ENCODE data around the gene PIK3R1. TPM values are rescaled to one million over a fixed set of nuclear protein-coding genes. Genes with fewer than 3 reads are reported as not detected.
A peak's percentile ranks its signal among the peaks of the same experiment; 100 is the strongest.

Gene PIK3R1
- total and polyA plus RNA-seq, 8 donors, result 9.2 to 280 (median 52.3) TPM

DNA sequence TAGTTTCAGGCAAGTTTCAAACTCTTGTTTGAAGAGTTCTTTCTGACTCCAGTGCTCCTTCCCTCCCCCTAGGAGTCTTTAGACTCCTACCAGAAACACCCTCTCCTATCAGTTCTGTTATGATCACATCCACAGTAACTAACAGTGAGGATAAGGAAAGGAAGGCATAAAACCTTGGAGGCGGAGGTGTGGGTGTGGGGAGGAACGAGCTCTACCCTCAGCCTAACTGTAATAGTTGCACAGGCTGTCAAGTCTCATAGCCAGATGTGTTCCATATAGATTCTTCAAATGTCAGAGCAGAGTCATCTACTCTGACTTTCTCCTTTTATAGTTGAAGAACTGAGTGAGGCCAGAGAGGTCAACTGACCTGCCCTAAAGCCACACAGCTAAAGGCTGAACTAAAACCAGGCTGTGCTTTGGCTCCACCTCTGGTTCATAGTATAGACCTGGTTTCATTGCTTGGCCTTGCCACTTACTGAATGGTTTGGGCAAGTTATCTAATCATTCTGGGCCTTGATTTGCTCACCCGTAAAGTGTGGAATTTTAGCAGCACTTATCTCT is 34.4 kb upstream of the PIK3R1 start:
- Histone ChIP-seq H3K27ac (no peak overlapping the region), H3K4me1 (no peaks in the 10 kb centered on the region), H3K9me3 (no peaks in the 10 kb centered on the region), H3K36me3 (no peaks in the 10 kb centered on the region), H3K27me3 (no peaks in the 10 kb centered on the region), H3K4me3 (no peak overlapping the region)
- DNase-seq, result no peak
- 73 to 84% (median 79%) methylated on average over 3 of the region's 3 CpGs for WGBS, 5 donors
- TF ChIP-seq POLR2AphosphoS5 (IDR thresholded peaks at IDR 0.05), result no peak
- TF ChIP-seq EP300 (IDR thresholded peaks at IDR 0.05), result no peak
- TF ChIP-seq POLR2A (IDR thresholded peaks at IDR 0.05), result no peak
- TF ChIP-seq, protein P1, sequence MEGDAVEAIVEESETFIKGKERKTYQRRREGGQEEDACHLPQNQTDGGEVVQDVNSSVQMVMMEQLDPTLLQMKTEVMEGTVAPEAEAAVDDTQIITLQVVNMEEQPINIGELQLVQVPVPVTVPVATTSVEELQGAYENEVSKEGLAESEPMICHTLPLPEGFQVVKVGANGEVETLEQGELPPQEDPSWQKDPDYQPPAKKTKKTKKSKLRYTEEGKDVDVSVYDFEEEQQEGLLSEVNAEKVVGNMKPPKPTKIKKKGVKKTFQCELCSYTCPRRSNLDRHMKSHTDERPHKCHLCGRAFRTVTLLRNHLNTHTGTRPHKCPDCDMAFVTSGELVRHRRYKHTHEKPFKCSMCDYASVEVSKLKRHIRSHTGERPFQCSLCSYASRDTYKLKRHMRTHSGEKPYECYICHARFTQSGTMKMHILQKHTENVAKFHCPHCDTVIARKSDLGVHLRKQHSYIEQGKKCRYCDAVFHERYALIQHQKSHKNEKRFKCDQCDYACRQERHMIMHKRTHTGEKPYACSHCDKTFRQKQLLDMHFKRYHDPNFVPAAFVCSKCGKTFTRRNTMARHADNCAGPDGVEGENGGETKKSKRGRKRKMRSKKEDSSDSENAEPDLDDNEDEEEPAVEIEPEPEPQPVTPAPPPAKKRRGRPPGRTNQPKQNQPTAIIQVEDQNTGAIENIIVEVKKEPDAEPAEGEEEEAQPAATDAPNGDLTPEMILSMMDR (IDR thresholded peaks at IDR 0.05), result no peak
- intact Hi-C loops (cut with DNase I; ENCODE audit: low total_unique reads), result no loop called here

DNA sequence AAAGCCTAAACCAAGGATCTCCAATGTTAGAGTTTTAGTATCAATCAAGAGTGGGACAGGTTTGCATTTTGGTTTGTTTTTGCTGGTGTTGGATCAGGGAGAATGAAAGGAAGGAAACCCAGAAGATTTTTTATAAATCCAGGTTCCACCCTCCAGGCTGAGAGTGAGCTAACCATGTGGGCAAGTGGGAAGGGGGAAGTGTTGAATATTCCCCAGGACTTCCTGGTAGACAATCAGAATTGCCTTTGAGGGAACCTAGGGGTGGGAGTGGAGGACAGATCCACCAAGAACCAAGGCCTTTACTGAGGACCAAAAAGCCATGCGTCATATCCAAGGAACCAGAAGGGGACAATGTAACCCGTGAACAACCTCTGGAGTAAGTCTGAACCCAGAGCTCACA is 33.5 kb upstream of the PIK3R1 start:
- Histone ChIP-seq H3K27ac (no peak overlapping the region), H3K9me3 (no peaks in the 10 kb centered on the region), H3K4me1 (peaks cover 0 to 6% (median 0%) of the 10 kb centered on the region in 4 donors), H3K4me3 (no peak overlapping the region), H3K36me3 (no peaks in the 10 kb centered on the region), H3K27me3 (no peaks in the 10 kb centered on the region)
- DNase-seq, result no peak
- intact Hi-C loops (cut with DNase I; ENCODE audit: low total_unique reads), result no loop called here
- TF ChIP-seq EP300 (IDR thresholded peaks at IDR 0.05), result no peak
- TF ChIP-seq, protein P1 (IDR thresholded peaks at IDR 0.05), result no peak
- no peak for TF ChIP-seq POLR2A (IDR thresholded peaks at IDR 0.05)
- TF ChIP-seq POLR2AphosphoS5 (IDR thresholded peaks at IDR 0.05), result no peak
- WGBS, 5 donors, result 95 to 100% (median 97%) methylated on average over 2 of the region's 2 CpGs

DNA sequence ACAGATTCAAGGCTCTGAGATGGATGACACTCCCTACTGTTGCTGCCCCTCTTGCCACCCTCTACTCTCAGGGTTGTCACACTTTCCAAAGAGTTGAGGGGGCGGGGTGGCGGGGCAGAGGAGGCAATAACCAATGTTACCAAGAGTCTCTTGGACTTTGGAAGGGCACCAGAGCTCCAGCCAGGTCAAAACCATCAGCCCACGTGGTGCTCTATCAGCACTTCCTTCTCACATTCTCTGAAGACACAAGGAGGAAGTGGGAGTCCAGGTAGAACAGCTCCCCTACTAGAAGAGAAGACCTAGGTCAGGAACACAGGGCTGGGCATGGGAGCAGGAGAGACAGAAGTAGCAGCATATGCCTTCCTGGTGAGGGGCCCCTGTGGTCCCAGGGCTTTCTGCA is 33.0 kb upstream of the PIK3R1 start:
- WGBS, 5 donors, result 43 to 85% (median 79%) methylated on average over 1 to 3 of the region's 3 CpGs
- H3K4me1 ChIP-seq, result peaks cover 0 to 11% (median 4%) of the 10 kb centered on the region in 4 donors
- H3K9me3 ChIP-seq, result no peaks in the 10 kb centered on the region
- no peaks in the 10 kb centered on the region for H3K36me3 ChIP-seq
- DNase-seq, result no peak
- intact Hi-C loops (cut with DNase I; ENCODE audit: low total_unique reads), result no loop called here
- TF ChIP-seq POLR2AphosphoS5 (IDR thresholded peaks at IDR 0.05), result no peak
- no peaks in the 10 kb centered on the region for H3K27me3 ChIP-seq
- no peak overlapping the region for H3K4me3 ChIP-seq
- no peak overlapping the region for H3K27ac ChIP-seq

DNA sequence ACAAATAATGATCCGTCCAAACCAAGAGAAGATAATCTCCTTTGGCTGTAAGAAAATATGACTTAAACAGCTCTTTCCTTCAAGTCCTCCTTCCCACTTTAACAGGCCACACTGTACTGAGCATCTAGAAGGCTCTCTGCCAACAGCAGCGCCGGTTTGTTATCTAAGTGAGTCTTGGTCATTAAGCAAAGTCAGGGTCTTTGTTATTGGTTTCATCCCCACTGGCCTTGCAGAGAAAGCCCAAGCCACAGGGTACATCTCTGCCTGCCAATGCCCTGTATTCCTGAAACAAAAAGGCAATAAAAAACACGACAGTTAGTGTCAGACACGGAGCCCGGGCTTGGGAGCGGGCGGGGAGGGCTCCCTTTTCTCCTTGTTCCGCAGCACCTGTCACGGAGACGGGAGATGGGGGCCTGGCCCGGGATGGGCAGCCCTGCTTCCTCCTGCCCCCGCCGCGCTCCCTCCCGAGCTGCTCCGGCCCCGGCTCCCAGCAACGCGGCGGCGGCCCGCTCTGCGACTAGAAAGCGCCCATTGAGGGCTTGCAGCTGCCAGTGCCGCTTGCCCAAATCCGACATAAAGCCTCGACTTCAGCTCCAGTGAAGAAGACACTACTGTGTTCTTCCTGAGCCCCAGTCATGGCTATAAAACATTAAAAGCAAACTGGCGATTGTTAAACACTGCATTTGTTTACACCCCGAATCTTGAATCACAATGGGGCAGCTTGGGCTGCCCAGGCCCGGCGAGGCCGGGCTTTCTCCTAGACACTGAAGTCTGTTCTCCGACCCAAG is 28.1 kb upstream of the PIK3R1 start:
- intact Hi-C loops (cut with DNase I; ENCODE audit: low total_unique reads), result no loop called here
- peak in 1 of 2 donors; percentile 69 for DNase-seq
- no peaks in the 10 kb centered on the region for H3K36me3 ChIP-seq
- TF ChIP-seq, protein P1 (IDR thresholded peaks at IDR 0.05), result no peak
- TF ChIP-seq POLR2A (IDR thresholded peaks at IDR 0.05) (no peak), POLR2AphosphoS5 (IDR thresholded peaks at IDR 0.05) (no peak), EP300 (IDR thresholded peaks at IDR 0.05) (no peak)
- peaks cover 0 to 18% (median 8%) of the 10 kb centered on the region in 4 donors for H3K4me1 ChIP-seq
- no peaks in the 10 kb centered on the region for H3K27me3 ChIP-seq
- H3K27ac ChIP-seq, result peak overlapping the region; percentile 3 to 84 (median 69)
- 24 to 38% (median 29%) methylated on average over 34 of the region's 34 CpGs for WGBS, 5 donors
- peak overlapping the region; percentile 28 to 37 (median 34) for H3K4me3 ChIP-seq
- H3K9me3 ChIP-seq, result no peaks in the 10 kb centered on the region

DNA sequence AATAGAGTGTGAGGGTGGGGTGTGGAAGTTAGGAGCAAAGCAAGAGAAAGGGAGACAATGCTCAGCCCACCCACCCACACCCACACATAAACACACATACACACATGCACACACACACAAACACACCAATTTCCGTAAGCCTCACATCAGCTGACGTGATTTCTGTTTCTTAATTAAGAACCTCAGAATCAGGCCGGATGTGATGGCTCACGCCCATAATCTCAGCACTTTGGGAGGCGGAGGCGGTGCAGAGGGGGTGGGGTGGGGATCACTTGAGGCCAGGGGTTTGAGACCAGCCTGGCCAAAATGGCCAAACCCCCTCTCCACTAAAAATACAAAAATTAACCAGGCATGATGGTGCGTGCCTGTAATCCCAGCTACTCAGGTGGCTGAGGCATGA is 26.4 kb upstream of the PIK3R1 start:
- DNase-seq, result no peak
- H3K36me3 ChIP-seq, result no peaks in the 10 kb centered on the region
- peaks cover 0 to 35% (median 19%) of the 10 kb centered on the region in 4 donors for H3K4me1 ChIP-seq
- no peak overlapping the region for H3K4me3 ChIP-seq
- H3K27me3 ChIP-seq, result no peaks in the 10 kb centered on the region
- TF ChIP-seq, protein P1 (IDR thresholded peaks at IDR 0.05), result no peak
- TF ChIP-seq POLR2AphosphoS5 (IDR thresholded peaks at IDR 0.05), result no peak
- no peaks in the 10 kb centered on the region for H3K9me3 ChIP-seq
- 89 to 96% (median 90%) methylated on average over 7 of the region's 7 CpGs for WGBS, 5 donors
- no peak overlapping the region for H3K27ac ChIP-seq
- intact Hi-C loops (cut with DNase I; ENCODE audit: low total_unique reads), result no loop called here

All from stomach (tissue), 9 donors.